Measurements from ENCODE around the gene NCOA1.
A peak's percentile ranks its signal among the peaks of the same experiment; 100 is the strongest.
"Not testable (repeated sequence)": the region's sequence is repeated elsewhere in the genome, so short reads cannot be mapped to it uniquely, and the experiment has no call there.

The NCOA1 gene

DNA sequence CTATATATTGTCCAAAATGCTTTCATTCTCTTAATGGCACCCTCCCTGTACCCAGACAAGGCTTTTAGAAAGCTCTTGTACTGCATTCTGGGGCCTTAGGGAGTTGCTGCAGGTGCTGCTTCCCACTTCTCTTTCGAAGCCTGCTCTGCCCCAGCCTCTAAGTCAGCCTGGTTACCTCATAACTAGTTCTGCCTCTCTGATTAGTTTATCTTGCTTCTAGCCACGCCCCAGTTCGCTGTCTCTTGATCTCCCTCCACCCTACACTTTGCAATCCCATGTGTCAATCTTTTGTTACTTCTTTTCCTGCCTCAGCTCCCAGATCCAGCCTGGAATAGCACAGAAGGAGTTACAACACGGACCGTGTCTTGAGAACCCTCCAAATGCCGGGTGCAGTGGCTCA is 13.8 kb upstream of the NCOA1 start:
- no peak for DNase-seq (ENCODE audit: low spot score)

DNA sequence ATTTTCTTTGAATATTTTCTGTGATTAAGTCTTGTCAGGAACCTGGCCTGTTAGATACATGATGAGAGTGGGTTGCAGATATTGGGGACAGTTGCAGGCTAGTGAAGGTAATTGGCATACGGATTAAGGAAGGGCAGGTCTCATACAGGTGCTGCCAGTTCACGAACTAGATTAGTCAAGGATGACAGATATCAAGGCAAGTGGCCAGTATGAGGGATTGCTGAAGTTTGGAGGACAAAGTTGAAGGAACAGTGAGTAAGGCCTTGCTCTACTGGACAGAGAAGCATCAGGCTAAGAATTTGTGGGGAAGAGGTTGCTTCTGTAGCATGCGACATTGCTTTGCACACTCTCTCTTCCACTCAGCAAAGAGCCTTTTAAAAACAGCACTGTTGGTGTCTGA is 12.8 kb upstream of the NCOA1 start:
- no peak for DNase-seq (ENCODE audit: low spot score)

DNA sequence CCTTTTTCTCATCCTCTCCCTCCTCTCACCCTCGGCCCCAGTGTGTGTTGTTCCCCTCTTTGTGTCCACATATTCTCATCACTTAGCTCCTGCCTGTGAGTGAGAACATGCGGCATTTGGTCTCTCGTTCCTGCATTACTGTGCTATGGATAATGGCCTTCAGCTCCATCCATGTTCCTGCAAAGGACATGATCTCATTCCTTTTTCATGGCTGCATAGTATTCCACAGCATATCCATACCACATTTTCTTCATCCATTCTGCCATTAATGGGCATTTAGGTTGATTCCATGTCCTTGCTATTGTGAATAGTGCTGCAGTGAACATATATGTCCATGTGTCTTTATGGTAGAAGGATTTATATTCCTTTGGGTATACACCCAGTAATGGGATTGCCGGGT is 10.8 kb upstream of the NCOA1 start:
- DNase-seq (ENCODE audit: low spot score) = no peak

DNA sequence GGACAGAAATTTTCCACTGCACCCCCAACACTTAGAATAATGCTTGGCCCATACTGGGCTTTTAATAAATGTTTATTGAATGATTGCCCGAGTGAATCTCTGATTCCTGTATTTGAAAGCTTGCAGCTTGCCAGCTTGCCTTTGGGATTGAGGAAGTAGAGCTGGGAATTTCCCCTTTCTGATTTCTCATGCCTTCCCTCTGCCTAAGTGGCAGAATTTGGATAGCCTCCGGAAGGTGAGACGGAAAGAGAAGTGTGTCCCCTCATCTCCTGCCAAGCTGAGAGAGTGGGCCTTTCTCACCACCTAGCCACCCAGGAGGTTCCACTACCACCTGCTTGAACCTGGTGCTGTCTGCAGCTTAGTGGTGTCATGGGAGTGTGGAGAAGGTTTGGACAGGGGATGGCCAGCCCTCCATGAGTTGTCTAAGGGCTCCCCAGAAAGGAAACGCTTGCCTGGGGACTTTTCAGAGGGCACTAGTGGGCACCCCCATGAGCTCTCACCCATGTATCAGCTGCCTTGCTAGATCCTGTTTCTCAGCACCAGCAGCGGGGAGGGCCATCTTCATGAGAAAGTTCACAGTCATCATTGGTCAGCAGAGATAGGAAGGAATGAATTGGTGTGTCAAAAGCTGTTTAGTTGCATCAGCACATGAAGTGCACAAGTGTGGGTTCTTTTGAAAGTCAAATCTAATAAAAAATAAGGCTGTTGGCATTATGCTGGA is 8.6 kb upstream of the NCOA1 start:
- DNase-seq (ENCODE audit: low spot score) = no peak

DNA sequence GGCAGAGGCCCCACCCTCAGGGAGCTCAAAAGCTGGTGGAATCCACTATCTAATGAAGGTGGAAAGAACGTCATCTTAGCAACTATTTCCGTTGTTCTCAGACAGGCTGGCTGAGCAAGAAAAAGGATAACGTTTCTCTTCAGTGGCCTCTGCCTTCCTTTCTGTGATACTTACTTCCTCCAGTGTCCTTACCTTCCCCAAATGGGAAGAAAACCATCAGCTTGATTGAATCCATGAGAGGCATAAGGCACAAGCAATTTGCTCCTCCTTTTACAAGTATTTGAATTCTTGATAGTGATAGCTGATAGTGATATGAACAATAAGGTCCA is 8.1 kb upstream of the NCOA1 start:
- no peak for DNase-seq (ENCODE audit: low spot score)

DNA sequence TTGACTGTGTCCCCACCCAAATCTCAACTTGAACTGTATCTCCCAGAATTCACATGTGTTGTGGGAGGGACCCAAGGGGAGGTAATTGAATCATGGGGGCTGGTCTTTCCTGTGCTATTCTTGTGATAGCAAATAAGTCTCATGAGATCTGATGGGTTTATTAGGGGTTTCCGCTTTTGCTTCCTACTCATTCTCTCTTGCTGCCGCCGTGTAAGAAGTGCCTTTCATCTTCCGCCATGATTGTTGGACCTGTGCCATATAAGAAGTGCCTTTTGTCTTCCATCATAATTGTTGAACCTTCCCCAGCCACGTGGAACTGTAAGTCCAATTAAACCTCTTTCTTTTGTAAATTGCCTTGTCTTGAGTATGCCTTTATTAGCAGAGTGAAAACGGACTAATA is 6.4 kb upstream of the NCOA1 start:
- DNase-seq (ENCODE audit: low spot score) = not testable (repeated sequence)

DNA sequence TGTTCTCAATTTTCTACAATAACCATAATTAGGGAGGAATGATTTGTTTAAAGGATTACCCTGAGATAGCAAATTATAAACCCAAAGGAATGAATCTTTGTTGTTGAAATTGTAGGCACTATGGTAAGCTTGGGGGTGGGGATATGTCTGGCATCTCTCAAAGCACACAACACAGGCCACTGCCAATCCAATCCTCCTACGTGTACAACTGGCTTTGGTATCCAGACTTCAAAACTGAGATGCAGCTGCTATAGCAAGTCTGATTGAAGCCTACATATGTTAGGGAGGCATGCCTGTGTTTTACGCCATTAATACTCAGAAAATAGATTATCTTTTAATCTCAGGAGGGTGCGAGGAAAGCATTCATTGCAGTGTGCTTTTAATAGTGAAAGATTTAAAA is 5.9 kb upstream of the NCOA1 start:
- DNase-seq (ENCODE audit: low spot score) = no peak

DNA sequence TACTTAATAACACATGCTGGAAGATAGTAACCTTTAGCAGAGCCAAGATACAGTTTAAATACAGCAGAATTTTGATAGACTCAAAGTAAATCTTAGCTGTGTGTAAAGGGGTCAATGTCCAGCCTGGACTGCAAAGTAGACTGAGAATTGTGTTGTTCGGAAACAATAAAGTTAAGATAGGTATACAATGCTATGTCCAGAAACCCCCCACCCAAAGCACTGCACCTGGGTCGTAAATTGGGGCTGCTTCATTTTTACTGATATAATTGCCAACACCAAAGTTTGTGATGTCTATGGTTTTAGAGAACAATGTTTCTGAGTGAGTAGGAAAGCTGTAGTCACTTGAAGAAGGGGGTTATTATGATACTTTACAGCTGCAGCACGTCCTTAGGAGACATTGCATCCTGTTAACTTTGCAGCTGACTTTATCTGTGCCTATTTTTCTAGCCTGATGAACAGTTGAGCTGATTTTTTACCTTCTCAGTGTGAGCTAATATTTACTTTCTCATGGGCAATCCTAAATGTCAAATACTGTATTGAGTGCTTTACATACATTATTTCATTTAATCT is 4.3 kb upstream of the NCOA1 start:
- no peak for DNase-seq (ENCODE audit: low spot score)

DNA sequence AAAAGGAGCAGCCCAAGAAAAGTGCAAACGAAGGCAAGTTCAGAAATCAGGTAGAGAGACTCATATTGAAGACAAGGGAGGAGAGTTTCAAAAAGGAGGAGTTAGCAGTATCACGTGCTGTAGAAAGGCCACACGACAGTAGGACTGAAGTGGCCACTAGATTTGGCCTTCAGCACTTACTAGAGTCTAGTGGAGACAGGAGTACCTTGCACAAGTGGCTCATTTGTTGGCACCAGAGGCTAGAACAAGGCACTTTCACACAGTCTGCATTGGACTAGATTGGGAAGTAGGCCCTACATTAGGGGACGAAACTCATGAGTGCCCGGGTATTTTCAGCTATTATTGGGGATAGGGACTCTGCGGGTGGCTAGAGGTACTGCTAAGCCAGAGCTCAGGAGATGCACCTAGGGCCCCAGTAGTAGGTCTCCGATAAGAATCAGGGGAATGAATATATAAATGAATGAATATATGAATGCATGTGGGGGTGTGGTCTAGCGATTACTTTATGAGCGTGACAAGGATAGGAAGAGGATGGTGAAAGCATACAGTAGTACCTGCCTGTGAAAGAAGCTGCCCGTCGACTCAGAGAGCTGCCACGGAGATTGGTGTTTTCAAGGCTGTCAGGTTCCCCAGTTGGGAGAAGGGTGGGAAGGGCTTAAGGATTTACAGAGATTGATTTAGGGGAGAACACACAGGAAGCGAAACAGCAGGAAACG is 1.4 kb upstream of the NCOA1 start:
- no peak for DNase-seq (ENCODE audit: low spot score)

DNA sequence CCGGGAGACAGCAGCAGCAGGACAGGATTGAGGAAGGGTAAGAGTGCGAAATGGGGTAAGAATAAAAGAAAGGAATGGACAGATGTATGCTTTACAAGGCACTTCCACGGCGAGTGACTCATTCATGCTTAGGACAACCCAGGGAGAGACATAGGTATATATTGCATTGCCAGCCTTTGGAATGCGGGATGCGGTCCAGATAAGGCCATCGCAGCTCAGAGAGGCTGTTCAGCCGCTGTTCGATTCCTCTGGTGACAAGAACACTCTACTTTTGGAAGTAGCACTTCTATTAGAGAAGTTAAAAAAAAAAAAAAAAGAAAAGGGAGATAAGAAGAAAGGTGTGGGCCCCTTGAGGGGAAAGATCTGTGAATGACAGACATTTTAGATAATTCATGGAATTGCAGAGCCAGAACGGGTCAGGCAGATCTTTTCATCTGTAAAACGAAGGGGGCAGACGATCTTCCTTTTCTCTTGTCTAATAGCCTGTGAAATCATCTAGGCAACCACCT is 819 bp upstream of the NCOA1 start:
- peak; percentile 18 for DNase-seq (ENCODE audit: low spot score)

DNA sequence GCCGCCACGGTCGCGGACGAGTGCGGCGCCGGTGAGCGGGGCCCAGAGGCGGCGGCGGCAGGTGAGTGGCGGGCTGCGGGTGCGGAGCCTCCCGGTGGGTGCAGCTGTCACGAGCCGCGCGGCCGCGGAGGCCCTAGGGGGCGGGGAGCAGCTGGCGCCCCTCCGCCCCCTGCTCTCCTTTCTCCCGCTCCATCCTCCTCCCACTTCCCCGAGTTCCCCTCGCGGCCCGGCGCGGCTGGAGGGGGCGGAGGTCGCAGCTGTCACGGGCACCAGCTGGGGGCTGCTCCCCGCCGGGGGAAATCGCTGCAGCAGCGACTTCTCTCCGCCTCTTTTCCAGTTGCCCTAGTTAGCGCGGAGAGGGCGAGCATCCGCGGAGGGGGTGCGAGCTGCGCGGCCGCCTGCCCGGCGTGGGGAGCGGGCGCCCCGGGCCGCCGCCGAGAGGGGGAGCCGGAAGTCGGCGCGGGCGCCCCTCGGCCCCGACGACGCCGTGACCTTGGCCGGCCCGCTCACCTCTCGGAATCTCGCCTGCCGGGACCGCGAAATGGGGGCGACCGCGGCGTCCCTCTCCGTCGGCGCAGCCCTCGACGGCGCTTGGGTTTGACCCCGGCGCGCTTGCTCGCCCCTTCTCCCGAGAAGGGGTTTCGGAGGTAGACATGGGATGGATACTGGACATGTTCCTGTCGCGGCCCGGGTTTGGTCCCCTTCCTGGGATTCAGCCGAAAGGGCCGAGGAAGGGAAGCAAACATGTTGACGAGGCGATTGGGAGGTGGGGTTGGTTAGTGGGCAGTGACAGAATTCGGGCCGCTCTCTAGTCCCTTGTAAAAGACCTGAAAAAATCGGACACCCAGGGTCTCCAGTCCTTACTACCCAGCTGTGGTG is 727 bp downstream of the NCOA1 start:
- DNase-seq (ENCODE audit: low spot score) = peak; percentile 55

DNA sequence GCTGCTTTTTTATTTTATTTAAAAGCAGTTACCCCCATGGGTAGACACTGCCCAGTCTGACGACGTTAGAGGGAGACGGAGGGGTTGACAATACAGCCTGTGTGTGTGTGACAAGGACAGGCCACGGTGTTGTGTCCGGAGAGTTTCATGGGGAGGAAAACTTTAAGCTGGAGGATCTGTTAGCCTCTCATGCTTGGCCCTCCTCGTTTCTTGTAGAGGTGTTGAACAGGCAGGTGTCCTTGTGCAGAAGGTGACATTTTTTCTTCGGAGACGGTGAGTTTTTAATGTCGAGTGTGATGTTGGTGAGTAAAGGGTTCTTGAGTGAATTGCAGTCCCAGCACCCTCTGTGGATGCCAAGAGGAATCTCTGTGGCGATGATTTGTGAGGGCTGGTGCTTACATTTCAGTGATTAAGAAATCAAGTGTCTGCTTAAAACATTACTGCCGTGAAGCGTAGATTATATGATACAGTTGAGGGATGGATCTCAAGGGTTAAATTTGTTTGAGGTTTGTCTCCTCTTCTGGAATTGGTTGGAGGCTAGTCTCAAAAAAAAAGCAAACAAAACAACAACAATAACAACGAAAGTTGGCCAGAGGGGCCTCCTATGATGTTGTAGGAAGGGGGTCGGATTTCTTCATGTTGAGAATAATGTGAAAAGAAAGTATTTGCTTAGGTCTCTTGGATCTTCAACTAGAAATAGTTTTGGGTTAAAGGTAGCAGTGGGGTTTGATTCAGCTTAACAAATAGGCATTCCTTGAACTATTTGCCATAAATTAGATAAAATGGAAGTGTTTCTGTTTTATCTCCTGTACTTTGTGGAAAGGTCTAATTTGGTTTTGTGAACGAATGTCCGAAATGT is 1.6 kb downstream of the NCOA1 start:
- peak; percentile 26 for DNase-seq (ENCODE audit: low spot score)

DNA sequence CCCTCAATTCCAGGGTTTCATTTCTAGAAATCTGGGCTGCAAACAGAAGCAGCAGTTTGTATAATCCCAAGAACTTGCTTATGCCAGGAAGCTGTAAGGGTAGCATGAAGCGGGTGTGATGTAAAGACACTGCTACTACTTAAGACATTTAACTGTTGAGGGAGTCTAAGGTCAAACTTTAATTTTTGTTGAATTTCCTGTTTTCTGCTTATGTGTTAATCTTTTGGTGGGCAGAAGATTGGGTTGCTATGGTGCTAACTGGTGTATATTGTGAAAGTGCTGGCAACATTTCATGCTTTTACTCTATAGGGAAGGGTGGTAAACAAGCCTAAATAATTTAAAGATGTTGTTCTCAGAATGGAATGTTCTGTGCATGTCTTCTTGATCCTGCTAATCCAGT is 2.7 kb downstream of the NCOA1 start:
- no peak for DNase-seq (ENCODE audit: low spot score)

DNA sequence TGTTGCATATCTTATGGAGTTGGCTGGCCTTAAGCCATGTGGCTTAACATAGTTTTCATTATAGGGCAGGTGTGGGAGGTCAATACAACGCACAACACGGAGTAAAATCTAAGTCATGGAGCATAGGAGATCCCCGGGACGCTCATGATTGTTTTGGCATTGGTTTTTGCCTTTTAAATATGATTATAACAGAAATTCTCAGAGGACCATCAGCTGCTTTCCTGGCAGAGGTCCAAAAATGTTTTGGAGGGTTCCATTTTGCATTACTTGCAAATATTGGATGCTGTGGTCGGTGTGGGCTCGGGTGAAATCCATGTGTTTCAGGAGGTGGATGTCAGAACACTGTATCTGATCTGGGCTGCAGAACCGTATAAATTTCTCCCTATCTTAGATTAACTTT is 3.4 kb downstream of the NCOA1 start:
- no peak for DNase-seq (ENCODE audit: low spot score)

DNA sequence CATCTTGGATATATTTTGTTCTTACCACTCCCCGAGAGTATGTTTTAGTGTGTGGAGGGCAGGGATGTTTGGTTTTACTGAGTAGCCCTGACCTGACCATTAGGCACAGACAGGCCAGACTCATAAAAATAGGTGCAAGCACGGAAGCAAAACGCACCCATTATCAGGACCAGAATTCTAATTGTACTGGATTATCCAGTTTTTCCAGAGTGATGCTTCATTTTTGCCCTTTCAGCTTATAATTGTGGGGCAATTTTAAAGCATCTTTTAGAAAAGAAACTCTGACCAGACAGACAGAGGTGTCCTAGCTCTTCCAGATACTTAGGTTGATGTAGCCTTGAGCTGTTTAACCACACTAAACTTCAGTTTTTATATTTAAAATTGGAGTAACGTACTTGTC is 4.4 kb downstream of the NCOA1 start:
- DNase-seq (ENCODE audit: low spot score) = no peak

DNA sequence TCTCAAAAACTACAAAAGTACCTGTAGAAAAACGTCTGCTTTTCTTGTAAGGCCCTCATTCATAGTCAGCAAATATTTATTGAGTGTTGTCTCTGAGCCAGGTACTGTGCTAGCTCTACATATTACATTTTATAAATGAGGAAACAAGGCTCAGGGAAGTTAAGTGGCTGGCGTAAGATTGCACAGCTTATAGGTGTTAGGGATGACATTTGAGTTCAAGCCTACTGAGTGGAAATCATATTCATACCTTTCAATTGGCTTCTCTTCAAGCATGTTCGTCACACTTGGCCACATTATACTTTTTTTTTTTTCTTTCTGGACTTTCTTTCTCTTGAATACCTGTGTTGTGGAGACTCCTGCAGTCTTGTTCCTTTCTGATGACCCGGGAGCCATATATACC is 5.9 kb downstream of the NCOA1 start:
- DNase-seq (ENCODE audit: low spot score) = no peak

DNA sequence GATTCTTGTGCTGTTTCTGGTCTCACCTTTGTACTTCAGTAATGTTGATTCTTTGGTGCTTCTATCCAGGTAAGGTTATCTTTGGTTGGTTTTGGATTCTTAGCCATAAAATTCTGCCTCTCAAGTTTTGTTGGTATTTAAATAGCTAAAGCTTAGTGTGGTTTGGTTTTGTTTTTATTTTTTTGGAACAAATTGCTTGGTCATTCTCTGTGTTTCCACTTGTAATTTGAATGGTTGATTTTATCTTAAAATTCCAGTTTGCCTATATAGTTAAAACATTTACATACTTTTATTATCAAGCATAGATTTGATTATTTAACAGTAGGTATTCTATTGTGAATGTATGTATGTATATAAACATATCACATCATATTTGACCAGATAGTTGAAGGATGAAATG is 6.6 kb downstream of the NCOA1 start:
- DNase-seq (ENCODE audit: low spot score) = no peak

DNA sequence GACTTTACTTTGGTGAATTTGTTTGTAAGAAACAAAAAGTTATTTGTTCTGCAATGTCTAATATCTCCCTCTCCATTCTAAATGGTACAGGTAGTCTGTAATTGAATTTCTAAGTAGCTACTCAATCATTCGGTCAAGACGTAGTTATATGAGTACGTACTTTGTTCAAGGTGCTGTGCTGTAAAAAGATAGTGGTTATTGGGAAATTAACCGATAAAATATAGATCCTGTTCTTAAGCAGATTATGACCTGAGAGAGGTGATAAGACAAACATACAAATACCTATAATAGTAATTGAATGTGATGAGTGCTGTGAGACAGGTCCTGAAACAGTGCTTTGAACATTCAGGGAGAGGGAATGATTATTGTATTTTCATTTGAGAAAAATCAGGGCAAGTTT is 7.1 kb downstream of the NCOA1 start:
- no peak for DNase-seq (ENCODE audit: low spot score)

DNA sequence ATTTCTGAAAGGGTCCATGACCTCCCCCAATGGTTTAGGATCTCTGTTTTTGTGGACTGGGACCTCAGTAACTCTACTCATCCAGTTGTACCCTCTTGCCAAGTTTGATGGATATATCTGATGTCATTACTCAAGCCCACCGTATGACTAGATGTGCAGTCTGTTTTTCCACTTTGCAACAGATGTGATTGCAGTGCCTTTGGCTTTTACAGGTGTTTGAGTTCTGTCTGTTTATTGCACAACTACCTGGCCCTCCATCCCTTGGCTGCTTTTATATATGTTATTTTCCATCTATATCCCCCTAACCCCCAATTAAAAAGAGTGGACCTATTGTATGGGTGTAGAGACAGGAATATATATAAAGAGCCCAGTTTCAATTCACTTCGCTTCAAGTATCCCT is 10.8 kb downstream of the NCOA1 start:
- DNase-seq (ENCODE audit: low spot score) = no peak

DNA sequence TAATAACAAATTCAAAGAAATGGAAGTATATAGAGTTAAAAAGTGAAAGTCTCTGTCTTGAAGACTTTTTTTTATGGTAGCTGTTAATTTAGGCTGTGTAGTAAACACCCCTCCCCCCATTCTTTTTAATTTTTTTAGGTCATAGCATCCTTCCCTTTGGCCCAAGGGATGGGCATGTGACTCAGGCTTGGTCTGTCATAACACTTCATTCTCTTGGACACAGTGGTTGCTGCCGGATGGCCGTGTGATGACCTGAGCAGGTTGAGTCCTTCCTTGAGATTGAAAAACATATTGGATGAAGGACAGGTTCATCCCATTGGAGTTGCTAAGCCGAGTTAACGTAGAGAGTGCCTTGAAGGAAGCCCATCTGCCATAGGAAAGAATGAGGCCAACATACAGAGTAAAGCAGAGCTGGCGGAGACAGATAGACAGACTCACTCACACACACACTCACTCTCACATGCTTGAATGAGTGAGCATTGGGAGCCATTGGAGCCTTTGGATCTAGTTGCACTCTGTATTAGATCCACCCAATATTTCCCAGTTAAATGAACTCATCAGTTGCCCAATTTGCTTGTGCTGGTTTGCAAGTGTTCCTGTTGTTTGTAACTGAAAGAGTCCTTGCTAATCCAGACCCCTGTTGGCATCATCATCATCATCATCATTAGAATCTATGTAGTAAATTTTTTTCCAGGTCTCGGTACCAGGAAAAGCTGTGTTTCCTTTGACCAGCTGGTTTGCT is 14.7 kb downstream of the NCOA1 start:
- no peak for DNase-seq (ENCODE audit: low spot score)

DNA sequence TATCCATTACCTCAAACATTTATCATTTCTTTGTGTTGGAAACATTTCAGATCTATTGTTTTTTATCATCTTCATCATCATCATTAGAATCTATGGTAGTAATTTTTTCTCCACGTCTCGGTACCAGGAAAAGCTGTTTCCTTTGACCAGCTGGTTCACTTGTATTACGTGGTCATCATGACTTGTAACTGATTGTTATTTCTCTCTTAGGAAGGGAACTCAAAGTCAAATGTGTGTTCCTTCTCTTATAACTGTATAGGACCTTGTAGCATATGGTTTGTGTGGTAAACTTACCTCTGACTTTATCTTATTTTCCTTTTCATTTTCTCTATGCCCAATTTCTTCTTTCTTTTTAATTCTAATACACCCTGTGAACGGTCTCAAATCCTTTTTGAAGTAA is 16.5 kb downstream of the NCOA1 start:
- DNase-seq (ENCODE audit: low spot score) = no peak

All from AG08396 (cell line).